ENCODE data around the gene ZDHHC7. TPM values are rescaled to one million over a fixed set of nuclear protein-coding genes. Genes with fewer than 3 reads are reported as not detected.

The ZDHHC7 gene
- total and polyA plus RNA-seq, 9 of the 15 experiments (the other 6 are each of a cell fraction or from before 2014, with no cell fraction given) = 1.7 to 49.7 (median 37.4) TPM

DNA sequence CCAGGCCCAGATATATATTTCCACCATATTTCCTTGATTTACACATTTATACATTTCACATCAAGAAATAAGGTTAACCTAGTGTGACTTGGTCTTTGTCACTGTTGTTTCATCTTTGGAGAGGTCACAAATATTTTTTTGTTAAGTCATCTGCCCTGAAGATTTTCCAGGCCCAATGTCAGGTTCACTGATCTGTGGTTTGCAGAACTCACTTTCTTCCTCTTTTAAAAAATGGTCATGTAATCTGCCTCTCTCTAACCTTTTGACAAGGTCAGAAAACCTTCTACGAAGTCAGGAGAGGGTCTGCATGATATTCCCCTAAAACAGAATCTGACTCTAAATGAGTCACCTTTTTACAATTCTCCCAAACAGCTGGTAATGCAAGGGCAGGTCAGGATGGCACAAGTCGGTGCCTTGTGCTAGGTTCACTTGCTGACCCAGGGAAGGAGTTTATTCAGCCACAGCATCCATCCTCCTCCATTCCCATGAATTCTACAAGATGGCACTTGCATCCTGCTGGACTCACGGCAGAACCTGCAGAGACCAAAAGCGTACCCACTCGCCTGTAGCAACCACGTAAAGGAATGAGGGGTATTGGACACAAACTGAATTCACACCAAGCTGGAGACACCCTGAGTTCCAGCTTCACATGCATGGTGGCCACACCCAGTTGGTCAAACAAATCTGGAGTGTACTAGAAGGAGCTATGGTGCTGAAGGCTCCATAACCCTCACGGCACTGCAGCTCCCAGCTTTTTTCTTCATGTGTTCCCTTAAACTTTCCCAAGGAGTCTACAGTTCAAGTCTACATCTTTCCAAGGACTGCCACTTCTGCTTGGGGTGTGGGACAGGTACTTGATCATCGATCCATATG lies 14.7 kb upstream of the ZDHHC7 start:
- peak overlapping the region; percentile 72 for H3K4me2 ChIP-seq (ENCODE audit: insufficient read depth, low read length)
- ATAC-seq (no peak), DNase-seq (ENCODE audit: extremely low read depth in 1 of 4, low spot score in 3 of 4) (peak in 1 of 4 experiments; percentile 51), FAIRE-seq (peak; percentile 11)
- in situ Hi-C loops (cut with MboI) (no loop called here), intact Hi-C loops (cut with micrococcal nuclease) (loop anchor here (5.0 kb wide), 1 partner anchor 61 kb away; no protein-coding TSS in a partner anchor)
- BruUV-seq (replicated peaks) = no TSS peak
- no peaks in the 10 kb centered on the region for H3K27me3 ChIP-seq (ENCODE audit: control insufficient read depth in 2 of 2, insufficient read depth in 2 of 2, low read length in 2 of 2)
- peak overlapping the region; percentile 33 to 63; a peak in 1 of 4 replicates for H3K9ac ChIP-seq (ENCODE audit: insufficient read depth in 1 of 2, low read depth in 2 of 2, low read length in 2 of 2)
- no peaks in the 10 kb centered on the region for H3K9me3 ChIP-seq (replicated peaks; ENCODE audit: control insufficient read depth, insufficient read depth, low read depth, low read length)
- H3K9me1 ChIP-seq (ENCODE audit: control insufficient read depth, insufficient read depth, low read length) = no peaks in the 10 kb centered on the region
- H3K79me2 ChIP-seq (ENCODE audit: control insufficient read depth, insufficient read depth, low read length) = peaks cover 4% of the 10 kb centered on the region; the same call in 2 of the 3 replicates
- no peaks in the 10 kb centered on the region for H3K36me3 ChIP-seq (ENCODE audit: control insufficient read depth, insufficient read depth, low read length)
- 35% methylated on average over 8 of the region's 8 CpGs for WGBS (ENCODE audit: insufficient coverage, low coverage, missing lambda C conversion rate)
- CTCF ChIA-PET (ENCODE audit: low intra/inter-chr PET ratio) = interaction anchor here (0.7 kb wide), 2 partner anchors 12 to 152 kb away, joined by 3 read pairs; no protein-coding TSS in a partner anchor
- H3K4me1 ChIP-seq (replicated peaks in 1 of 2; ENCODE audit: control insufficient read depth in 2 of 2, insufficient read depth in 2 of 2, low read length in 2 of 2) = peaks cover 33 to 45% of the 10 kb centered on the region in 2 experiments
- H3K4me3 ChIP-seq = no peak overlapping the region
- H3K27ac ChIP-seq (ENCODE audit: extremely low read depth, low read depth, low read length) = peak overlapping the region; percentile 29; the same call in 1 of the 3 replicates
- POLR2A ChIA-PET = interaction anchor here (0.6 to 4.5 kb wide), 6 partner anchors 10 to 24 kb away, joined by 3 to 50 read pairs (median 4); partner anchors contain the start of gene ZDHHC7
- no peak overlapping the region for H2AFZ ChIP-seq (ENCODE audit: low read depth, low read length)
- H4K20me1 ChIP-seq (replicated peaks; ENCODE audit: control insufficient read depth, insufficient read depth, low read length) = no peaks in the 10 kb centered on the region
- TF ChIP-seq, protein P1, sequence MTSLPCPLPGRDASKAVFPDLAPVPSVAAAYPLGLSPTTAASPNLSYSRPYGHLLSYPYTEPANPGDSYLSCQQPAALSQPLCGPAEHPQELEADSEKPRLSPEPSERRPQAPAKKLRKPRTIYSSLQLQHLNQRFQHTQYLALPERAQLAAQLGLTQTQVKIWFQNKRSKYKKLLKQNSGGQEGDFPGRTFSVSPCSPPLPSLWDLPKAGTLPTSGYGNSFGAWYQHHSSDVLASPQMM (CRISPR knock-in tag; IDR thresholded peaks at IDR 0.05) = no peak
- peak; percentile 84 for TF ChIP-seq MAFF (IDR thresholded peaks at IDR 0.05; ENCODE audit: low read length)
- no peak for TF ChIP-seq TRIM24 (IDR thresholded peaks at IDR 0.05)
- TF ChIP-seq, protein P2, sequence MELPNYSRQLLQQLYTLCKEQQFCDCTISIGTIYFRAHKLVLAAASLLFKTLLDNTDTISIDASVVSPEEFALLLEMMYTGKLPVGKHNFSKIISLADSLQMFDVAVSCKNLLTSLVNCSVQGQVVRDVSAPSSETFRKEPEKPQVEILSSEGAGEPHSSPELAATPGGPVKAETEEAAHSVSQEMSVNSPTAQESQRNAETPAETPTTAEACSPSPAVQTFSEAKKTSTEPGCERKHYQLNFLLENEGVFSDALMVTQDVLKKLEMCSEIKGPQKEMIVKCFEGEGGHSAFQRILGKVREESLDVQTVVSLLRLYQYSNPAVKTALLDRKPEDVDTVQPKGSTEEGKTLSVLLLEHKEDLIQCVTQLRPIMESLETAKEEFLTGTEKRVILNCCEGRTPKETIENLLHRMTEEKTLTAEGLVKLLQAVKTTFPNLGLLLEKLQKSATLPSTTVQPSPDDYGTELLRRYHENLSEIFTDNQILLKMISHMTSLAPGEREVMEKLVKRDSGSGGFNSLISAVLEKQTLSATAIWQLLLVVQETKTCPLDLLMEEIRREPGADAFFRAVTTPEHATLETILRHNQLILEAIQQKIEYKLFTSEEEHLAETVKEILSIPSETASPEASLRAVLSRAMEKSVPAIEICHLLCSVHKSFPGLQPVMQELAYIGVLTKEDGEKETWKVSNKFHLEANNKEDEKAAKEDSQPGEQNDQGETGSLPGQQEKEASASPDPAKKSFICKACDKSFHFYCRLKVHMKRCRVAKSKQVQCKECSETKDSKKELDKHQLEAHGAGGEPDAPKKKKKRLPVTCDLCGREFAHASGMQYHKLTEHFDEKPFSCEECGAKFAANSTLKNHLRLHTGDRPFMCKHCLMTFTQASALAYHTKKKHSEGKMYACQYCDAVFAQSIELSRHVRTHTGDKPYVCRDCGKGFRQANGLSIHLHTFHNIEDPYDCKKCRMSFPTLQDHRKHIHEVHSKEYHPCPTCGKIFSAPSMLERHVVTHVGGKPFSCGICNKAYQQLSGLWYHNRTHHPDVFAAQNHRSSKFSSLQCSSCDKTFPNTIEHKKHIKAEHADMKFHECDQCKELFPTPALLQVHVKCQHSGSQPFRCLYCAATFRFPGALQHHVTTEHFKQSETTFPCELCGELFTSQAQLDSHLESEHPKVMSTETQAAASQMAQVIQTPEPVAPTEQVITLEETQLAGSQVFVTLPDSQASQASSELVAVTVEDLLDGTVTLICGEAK (IDR thresholded peaks at IDR 0.05) = peak; percentile 8; the same call in 1 of the 2 replicates
- TF ChIP-seq, protein P2 (CRISPR knock-in tag; IDR thresholded peaks at IDR 0.05) = no peak
- TF ChIP-seq U2AF1 (optimal IDR thresholded peaks at IDR 0.05; ENCODE audit: low read depth, low read length) = no peak

Measured in K562 (cell line).